SK-N-SH treated with all-trans-retinoic acid at 6 μM for 48 hours (cell line): ENCODE measurements around the gene GLB1L3.

Source experiments
- ARNTL ChIP-seq: fragments of 450-650 bp; formaldehyde crosslinking; IDR thresholded peaks from 2 replicates; pipeline ENCODE4 v1.5.0; 2020; ENCODE audit warnings: low read depth, mild to moderate bottlenecking, moderate library complexity, borderline replicate concordance
- BACH2 ChIP-seq: fragments of 250-450 bp; sonication (Bioruptor Pico); IDR thresholded peaks from 2 replicates; pipeline ENCODE4 v1.9.0; 2021; ENCODE audit warnings: mild to moderate bottlenecking, borderline replicate concordance
- CREB5 ChIP-seq: fragments of 250-450 bp; sonication (Bioruptor Pico); IDR thresholded peaks from 2 replicates; pipeline ENCODE4 v1.5.1; 2020; ENCODE audit warnings: low read depth, mild to moderate bottlenecking, moderate library complexity
- CSRNP3 ChIP-seq: fragments of 250-450 bp; sonication (Bioruptor Pico); IDR thresholded peaks from 2 replicates; pipeline ENCODE4 v1.5.1; 2021; ENCODE audit warnings: mild to moderate bottlenecking, moderate library complexity
- ESRRG ChIP-seq: fragments of 250-450 bp; sonication (Bioruptor Pico); IDR thresholded peaks from 2 replicates; pipeline ENCODE4 v1.6.1; 2021; ENCODE audit warnings: mild to moderate bottlenecking
- GLIS3 ChIP-seq: fragments of 250-450 bp; sonication (Bioruptor Pico); IDR thresholded peaks from 2 replicates; pipeline ENCODE4 v1.5.0; 2020; ENCODE audit warnings: mild to moderate bottlenecking, moderate library complexity
- POU6F1 ChIP-seq: fragments of 250-450 bp; sonication (Bioruptor Pico); IDR thresholded peaks from 2 replicates; pipeline ENCODE4 v1.8.0; 2021; ENCODE audit warnings: low read depth, mild to moderate bottlenecking, moderate library complexity, borderline replicate concordance
- RARB ChIP-seq: fragments of 250-450 bp; sonication (Bioruptor Pico); IDR thresholded peaks from 2 replicates; pipeline ENCODE4 v1.8.0; 2021; ENCODE audit warnings: mild to moderate bottlenecking, moderate library complexity
- TCF4 ChIP-seq: fragments of 250-450 bp; sonication (Bioruptor Pico); IDR thresholded peaks from 2 replicates; pipeline ENCODE4 v1.8.0; 2021; ENCODE audit warnings: mild to moderate bottlenecking, moderate library complexity, borderline replicate concordance
- TOX ChIP-seq: fragments of 250-450 bp; sonication (Bioruptor Pico); IDR thresholded peaks from 2 replicates; pipeline ENCODE4 v1.8.0; 2021; ENCODE audit warnings: mild to moderate bottlenecking, moderate library complexity, borderline replicate concordance
- ZC3H10 ChIP-seq: fragments of 250-450 bp; sonication (Bioruptor Pico); IDR thresholded peaks from 2 replicates; pipeline ENCODE4 v1.5.1; 2021; ENCODE audit warnings: mild to moderate bottlenecking, moderate library complexity

- TF ChIP-seq BACH2 (CRISPR knock-in tag): no peak
- TF ChIP-seq ESRRG (CRISPR knock-in tag): no peak
- TF ChIP-seq CSRNP3 (CRISPR knock-in tag): no peak
- TF ChIP-seq ZC3H10 (CRISPR knock-in tag): no peak
- no peak for TF ChIP-seq ARNTL
- TF ChIP-seq TOX (CRISPR knock-in tag): no peak
- no peak for TF ChIP-seq GLIS3 (CRISPR knock-in tag)
- TF ChIP-seq POU6F1 (CRISPR knock-in tag): no peak
- no peak for TF ChIP-seq CREB5 (CRISPR knock-in tag)
- TF ChIP-seq RARB (CRISPR knock-in tag): no peak
- no peak for TF ChIP-seq TCF4 (CRISPR knock-in tag)
Measured at GRCh38 chr11:134349109-134349801, 73.1 kb downstream of the GLB1L3 start.
